Astrocyte of the cerebellum (primary cell): ENCODE data around the gene TMEM131L.

Experiments
- DNase-seq: peaks from one replicate; pipeline ENCODE4 v3.0.0-alpha.2; 2011; ENCODE audit warnings: low read depth
- H3K4me3 ChIP-seq: 2 replicates; pipeline ENCODE4 v1.5.1; 2011; ENCODE audit warnings: mild to moderate bottlenecking, low read depth, low read length, moderate library complexity
- in situ Hi-C: cut with HindIII; loops from 2 replicates; pipeline ENCODE4 v1.10.0; 2017; ENCODE audit warnings: low sequenced_read_pairs
- TF ChIP-seq, protein P1 (sequence below): IDR thresholded peaks from 2 replicates; pipeline ENCODE4 v1.5.1; 2012; ENCODE audit warnings: low read length, low read depth, moderate library complexity, mild to moderate bottlenecking; ENCODE audit errors: missing control alignments

The TMEM131L gene

GRCh38 chr4:153533387-153533786, 67.2 kb downstream of the TMEM131L start:
- TF ChIP-seq, protein P1, sequence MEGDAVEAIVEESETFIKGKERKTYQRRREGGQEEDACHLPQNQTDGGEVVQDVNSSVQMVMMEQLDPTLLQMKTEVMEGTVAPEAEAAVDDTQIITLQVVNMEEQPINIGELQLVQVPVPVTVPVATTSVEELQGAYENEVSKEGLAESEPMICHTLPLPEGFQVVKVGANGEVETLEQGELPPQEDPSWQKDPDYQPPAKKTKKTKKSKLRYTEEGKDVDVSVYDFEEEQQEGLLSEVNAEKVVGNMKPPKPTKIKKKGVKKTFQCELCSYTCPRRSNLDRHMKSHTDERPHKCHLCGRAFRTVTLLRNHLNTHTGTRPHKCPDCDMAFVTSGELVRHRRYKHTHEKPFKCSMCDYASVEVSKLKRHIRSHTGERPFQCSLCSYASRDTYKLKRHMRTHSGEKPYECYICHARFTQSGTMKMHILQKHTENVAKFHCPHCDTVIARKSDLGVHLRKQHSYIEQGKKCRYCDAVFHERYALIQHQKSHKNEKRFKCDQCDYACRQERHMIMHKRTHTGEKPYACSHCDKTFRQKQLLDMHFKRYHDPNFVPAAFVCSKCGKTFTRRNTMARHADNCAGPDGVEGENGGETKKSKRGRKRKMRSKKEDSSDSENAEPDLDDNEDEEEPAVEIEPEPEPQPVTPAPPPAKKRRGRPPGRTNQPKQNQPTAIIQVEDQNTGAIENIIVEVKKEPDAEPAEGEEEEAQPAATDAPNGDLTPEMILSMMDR = no peak
- no peak for DNase-seq
- H3K4me3 ChIP-seq = no peak overlapping the region
- in situ Hi-C loops = no loop called here

DNA sequence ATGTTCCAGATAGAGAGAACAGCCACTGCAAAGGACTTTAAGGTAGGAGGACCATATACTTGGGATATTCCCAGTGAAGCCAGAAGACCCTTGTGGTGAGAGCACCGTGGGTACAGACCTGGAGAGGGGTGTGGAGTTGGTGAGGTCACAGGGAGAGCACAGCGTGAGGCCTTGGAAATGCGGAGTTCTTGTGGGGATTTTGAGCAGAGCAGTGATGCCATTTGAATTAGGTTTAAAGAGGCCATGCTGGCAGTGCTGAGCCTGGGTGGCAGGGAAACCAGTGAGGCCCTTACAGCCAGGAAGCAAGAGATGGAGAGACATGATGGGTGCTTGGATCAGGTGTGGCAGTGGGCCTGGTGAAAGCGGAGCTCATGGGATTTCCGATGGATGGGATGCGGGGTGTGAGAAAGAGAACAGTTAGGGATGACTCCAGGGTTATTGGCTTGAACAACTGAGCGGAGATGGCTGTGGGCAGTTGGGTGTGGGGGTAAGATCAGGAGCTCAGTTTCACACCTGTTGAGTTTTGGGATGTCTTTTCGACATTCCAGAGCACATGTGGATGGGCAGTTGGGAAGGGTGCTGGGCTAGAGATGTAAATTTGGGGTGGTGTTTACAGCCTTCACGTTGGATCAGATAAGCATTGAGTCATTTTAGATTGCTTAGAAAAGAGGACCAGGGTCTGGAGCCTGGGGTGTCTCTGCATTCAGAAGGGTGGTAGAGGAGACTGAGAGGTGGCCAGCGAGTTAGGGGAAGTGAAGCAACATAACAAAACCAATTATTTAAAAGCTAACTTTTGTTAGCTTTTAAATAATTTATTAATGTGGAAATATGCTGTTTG, 68.9 kb downstream of the TMEM131L start:
- DNase-seq = no peak
- TF ChIP-seq, protein P1 = no peak
- H3K4me3 ChIP-seq = no peak overlapping the region
- in situ Hi-C loops = no loop called here

GRCh38 chr4:153535772-153536513, 69.8 kb downstream of the TMEM131L start:
- TF ChIP-seq, protein P1 = peak; percentile 26
- H3K4me3 ChIP-seq = no peak overlapping the region
- in situ Hi-C loops = no loop called here
- DNase-seq = no peak

DNA sequence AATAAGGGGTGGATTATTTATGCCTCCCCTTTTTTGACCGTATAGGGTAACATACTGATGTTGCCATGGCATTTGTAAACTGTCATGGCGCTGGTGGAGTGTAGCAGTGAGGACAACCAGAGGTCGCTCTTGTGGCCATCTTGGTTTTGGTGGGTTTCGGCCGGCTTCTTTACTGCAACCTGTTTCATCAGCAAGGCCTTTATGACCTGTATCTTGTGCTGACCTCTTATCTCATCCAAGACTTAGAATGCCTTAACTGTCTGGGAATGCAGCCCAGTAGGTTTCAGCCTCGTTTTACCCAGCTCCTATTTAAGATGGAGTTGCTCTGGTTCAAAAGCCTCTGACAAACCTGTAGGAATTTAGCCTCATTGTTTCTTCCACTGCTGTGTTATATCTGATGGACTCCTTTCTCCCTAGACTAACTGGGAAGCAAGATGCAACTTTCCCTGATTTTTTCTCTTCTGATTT, 71.4 kb downstream of the TMEM131L start:
- no peak for DNase-seq
- in situ Hi-C loops = no loop called here
- TF ChIP-seq, protein P1 = no peak

GRCh38 chr4:153538487-153539357, 72.6 kb downstream of the TMEM131L start:
- no peak for DNase-seq
- TF ChIP-seq, protein P1 = no peak
- H3K4me3 ChIP-seq = peak overlapping the region; percentile 21
- in situ Hi-C loops = no loop called here

More for the DNA sequence above, 71.4 kb downstream of the TMEM131L start:
- H3K4me3 ChIP-seq = no peak overlapping the region

DNA sequence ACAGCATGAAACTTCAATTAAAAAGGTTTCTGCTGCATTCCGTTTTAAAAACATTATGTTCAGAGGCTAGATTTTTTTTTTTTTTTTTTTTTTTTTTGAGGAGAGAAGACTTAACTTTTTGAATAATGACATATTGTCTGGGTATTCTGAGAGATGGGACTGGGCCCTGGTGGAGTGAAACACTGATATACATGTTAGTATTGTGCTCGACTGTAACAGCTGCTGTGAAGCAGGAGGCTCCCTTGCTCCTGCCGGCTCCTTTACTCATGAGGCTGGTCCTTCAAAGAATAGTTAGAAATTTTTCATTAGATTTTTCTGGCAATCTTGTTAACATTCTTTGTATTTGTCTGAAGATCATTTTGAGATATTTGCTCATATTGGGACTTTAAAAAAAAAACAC, 73.3 kb downstream of the TMEM131L start:
- H3K4me3 ChIP-seq = no peak overlapping the region
- TF ChIP-seq, protein P1 = no peak
- in situ Hi-C loops = no loop called here
- DNase-seq = no peak
